GM21825 (cell line): ENCODE data around the gene IWS1.

Experiments
- ATAC-seq: cut with Tn5 transposase; IDR thresholded peaks from one replicate; pipeline ENCODE4 v1.9.1; 2021; ENCODE audit warnings: mild to moderate bottlenecking, moderate library complexity; ENCODE audit not compliant: unreplicated experiment

Gene IWS1

DNA sequence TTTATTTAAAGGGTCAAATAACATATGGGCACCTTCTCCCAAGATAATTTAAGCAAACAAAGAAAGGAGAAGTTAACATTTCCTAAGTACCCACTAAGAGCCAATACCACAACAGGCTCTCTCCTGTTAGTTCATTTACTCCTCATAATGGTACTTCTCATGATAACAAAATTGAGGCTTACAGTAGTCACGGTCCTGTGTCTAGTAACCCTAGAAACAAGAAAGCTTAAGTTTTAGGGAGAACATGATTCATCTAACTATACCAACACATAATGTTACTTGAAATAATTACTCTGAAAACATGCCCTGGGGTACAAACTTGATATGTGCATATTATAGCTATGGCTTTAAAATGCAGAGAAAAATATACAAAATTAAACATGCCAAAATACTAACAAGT is 19.8 kb downstream of the IWS1 start:
- ATAC-seq: no peak

DNA sequence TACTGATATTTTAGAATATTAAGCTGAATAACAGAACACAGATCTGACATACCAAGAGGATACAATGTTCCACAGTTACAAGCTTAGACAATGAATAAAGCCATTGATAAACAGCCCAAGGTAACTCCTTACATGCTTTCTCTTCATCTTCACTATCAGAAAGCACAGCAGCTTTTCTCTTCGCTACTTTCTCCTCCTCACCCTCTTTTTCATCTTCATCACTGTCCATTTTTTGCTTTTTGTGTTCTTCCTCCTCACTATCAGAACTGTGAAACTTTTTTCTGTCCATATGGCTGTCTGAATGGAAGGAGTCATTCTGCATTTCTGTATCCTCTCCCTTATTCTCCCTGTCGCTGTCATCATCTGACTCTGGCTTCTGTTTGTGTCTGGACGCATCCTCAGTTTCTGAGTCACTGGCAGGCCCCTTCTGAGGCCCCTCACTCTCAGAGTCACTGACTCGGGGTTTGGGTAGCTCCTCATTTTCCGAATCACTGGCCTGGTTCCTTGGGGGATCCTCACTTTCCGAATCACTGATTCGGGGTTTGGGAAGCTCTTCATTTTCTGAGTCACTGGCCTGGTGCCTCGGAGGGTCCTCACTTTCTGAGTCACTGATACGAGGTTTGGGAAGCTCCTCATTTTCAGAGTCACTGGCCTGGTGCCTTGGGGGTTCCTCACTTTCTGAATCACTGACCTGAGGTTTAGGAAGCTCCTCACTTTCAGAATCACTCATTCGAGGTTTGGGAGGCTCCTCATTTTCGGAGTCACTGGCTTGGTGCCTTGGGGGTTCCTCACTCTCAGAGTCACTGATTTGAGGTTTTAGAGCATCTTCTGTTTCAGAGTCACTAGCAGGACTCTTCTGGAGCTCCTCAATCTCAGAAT is 21.5 kb downstream of the IWS1 start:
- ATAC-seq: no peak

DNA sequence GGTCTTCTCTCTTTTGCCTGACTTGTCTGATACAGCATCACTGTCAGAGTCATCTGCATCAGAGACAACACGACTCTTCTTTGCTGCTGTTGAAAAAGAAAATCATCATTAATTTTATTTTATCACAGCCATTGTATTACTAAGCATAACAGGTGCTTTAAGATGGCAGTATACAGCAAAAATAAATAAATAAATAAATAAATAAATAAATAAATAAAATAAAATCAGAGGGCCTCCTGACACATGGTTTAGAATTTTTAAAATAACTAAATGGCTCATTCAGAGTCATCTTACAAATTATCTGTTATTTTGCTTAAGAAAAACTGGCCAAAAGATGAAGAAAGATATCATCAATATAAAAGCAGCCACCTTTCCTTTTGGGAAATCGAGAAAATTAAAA is 22.8 kb downstream of the IWS1 start:
- no peak for ATAC-seq

DNA sequence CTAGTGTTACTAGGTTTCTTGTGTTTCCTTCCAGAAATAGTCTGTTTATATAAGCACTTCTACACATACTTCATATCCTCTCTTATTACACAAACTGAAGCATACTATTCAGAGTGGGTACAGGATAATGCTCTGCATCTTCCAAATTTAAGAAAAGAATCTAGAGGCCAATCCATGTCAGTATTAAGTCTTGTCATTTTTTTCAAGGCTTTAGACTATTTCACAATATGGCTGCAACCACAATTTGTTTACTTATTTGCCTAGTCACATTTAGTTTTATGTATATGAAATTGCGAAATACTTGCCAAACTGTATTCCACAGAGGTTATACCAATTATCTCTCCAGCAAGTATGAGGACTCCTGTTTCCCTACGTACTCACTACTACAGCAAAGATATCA is 27.9 kb downstream of the IWS1 start:
- ATAC-seq: no peak

DNA sequence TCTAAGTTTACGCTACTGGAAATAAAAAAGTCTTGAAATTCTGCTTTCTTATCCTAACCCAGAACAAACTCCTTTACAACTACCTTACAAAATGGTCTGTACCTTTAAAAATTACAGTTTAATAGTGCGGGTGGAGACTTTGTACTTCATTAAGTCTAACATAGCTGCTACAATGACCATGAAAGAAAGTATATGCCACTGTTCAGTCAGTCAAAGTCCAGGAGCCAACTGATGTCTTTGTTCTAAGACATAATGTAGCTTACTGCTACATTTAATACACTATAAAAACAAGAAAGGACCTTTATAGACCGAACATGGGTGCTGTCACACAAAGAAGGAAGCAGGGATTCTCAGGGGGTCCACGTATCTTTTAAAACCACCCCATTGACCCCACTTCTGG is 36.0 kb downstream of the IWS1 start:
- ATAC-seq: no peak

DNA sequence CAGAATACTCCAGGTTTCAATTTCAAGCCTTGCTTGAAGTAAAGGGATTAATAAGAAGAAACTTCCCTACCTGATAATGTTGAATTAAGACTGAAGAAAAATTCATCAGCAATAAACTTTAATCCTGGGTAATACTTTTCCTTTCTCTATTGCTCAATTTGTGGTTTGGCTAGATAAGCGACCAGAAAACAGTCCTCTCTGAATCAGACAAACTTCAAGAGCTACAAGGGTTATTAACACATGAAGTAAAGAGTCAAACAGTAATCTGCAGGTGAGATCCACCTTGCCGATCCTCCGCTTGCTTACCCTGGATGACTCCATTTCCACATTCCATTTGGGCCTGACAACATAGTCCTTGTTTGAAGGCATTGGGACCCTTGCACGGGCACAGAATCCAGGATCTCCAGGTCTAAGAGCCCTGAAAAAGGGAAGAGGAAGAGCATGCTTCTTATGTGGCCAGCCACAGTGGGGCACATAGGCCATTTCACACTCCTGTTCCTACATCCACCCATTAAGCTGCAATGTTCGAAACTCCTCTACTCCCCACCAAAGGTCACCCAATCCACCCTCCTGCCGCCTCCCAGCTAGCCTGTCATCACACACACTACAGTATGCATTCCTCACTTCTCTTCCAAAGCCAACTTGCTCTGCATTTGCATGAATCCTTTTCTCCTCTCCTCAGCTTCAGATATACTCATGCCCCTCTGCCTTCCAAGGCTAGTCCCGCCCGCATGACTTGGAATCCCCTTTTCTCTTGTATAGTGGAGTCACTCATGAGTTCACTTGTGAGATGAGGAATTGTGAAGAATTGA is 39.8 kb downstream of the IWS1 start:
- no peak for ATAC-seq

DNA sequence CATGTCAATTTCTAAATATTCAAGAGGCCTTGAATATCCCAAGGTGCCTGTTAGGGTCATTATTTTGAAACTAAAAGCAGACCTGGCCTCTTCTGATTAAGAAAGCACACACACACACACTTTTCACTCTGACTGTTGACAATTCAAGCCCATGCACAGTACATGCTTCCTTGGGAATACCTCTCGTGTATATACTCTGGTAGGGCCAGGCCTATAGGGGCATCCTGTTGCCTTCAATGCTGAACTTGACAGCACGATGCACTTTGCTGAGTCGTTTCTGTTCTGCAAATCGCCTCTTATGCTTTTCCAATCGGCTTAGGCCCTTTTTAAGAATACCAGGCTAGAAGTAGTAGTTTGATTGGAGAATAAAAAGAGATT is 40.6 kb downstream of the IWS1 start:
- ATAC-seq: no peak

DNA sequence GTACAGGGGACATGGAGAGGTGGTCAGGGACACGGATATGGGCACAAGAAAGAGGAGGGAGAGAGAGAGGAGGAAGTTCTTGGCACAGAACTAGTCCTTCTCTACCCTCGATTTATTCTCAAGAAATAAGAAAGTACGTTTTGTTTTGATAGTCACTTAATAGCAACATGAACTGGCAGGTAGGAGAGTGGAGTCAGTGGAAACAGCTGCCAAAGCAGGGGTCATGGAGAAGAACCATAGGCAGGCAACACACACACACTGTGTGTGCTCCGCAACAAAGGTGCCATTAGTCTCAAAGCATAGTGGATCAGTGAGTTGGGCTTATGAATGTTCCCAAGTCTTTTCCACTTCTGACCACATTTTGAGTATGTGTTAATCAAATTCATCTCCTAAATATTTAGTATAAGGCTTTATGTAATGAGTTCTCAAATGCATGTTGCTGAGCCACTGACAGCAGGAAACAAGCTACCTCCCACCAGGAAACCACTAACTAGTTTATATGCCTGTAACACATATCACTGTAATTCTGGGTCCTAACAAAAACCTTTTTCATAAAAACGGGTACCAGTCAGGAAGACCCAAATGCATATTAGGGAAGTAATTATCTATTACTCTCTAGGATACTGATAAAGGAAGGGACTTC is 41.1 kb downstream of the IWS1 start:
- ATAC-seq: no peak

DNA sequence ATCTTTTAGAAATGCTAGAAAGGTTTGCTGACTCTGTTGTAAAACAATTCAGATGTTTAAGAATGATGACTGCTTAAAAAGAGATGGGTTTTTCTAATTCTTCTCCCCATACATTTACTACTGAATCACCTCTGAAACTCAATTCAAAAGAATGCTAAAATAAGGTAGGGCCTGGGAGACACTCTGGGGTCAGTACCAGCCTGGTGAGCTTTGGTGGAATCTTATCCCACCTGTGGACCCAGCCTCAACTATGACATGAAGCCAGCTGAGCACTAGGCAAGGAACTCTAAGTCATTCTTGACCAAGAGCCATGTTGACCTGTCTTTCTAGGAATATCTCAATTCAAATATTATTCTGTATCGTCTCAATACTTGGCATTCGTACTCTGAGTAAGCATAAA is 44.3 kb downstream of the IWS1 start:
- ATAC-seq: no peak

DNA sequence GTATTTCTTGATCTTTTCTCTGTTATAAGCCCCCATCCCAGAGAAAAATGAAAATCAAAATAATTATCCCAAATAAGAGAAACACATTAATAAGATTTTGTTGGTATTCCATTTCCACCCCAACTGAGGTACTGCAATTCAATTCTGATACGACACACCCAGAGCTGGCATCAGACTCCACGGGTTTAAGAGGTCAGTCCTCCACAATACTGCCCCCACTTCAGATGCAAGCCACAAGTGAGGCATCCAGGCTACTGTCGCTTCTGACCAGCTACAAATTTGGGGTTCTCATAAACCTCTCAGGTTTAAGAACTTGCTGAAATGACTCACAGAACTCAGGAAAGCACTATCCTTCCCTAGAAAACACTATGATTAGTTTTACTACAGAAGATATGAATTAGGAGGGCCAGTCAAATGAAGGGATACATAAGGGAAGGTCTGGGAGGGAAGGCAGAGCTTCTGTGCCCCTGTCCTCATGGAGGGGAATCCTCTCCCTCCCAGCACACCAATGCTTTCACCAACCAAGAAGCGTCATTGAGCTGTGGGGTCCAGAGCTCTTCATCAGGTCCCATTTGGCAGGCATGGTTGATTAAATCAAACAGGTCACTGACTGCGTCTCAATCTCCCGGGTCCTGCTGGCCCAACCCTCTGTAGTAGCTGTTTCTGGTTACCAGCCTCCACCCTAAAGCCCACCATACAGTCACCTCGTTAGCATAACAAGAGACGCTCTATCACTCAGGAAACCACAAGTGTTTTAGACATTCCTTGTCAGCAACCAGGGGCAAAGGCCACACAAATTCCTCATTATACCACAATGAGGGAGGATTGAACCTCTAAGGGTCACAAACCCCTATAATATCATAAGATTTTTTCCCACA is 46.2 kb downstream of the IWS1 start:
- no peak for ATAC-seq

DNA sequence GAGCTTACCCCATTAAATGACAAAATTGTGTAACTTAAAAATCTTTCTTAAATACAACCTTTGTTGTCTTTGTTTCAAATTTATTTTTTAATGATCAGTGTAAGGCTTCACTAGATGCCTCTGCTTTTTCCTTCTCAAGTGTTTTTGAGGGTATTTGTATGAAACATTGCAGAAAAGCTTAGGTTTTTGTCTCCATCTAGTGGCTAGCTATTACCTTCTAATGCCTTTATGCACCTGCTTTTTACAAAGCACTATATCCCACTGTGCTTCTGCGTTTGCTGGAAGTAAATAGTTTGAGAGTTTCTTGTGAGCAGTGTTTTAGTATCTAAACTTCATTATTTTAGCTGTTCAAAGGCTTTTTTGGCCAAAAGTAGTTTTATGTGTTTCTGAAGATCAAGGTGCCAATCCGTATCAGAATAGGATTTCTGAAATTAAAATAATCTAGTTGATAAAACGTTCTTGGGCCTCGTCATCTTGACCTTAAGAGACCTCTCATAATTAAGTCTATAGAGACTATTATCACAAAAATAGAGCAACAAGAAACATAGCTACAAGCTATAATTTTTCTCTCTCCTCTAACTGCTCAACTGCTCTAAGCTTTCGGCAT is 47.0 kb downstream of the IWS1 start:
- no peak for ATAC-seq

DNA sequence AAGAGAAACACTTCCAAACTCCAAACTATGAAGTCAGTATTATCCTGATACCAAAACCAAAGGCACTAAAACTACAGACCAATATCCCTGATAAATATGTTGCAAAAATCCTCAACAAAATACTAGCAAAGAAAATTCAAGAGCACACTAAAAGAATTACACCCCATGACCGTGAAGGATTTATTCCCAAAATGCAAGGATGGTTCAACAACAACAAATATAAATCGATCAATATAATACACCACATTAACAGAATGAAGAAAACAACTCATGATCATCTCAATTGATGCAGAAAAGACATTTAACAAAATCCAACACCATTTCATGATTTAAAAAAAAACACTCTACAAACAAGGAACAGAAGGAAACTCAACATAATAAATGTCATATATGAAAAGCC is 50.5 kb downstream of the IWS1 start:
- ATAC-seq: no peak

DNA sequence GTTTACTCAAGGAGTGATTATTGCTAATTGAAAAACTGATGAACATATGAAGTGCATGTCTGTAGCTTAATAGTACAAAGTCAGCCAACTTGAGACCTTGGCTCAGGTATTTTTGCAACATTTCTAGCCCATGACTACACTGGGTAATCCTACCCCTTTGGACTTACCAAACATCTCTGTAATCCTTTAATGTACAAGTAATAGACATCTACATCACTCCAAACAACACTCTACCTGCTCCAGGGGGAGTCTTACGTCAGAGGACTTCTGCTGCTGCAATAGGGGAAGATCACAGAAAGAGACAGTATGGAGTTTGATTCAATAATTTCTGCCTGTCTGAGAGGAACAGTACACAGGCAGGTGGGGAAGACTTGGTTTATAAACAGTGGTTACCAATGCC is 54.0 kb downstream of the IWS1 start:
- no peak for ATAC-seq

DNA sequence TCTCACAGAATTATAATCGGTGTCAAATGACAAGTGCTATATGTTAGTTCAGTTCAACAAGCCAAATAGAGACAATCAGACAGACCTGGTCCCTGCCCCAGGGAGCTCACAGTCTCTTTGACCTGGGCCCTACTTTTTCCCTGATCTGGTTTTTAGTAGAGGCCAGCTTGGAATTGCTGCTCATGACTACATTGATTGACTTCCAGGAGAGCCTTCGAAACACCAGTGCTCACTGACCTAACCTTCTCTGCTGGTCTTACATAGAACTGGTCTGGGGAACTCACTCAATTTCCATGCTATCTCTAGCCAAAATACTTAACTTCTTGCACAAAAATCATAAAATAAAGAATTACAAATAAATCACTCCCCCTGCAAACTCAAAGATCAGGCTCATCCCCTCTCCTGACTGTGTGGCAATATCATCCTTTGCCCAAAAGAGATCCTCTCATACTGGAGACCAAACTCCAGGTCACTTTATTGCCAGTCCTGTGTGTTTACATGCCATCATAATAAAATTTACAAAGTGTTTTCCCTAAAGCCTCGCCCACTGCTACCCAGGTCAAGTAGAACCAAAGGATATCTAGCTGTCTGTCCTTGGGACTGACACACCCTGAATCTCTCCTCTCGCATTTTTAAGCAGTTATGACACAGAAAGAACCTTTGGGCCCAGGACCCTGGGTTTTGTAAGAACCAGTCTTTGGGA is 54.9 kb downstream of the IWS1 start:
- ATAC-seq: no peak

DNA sequence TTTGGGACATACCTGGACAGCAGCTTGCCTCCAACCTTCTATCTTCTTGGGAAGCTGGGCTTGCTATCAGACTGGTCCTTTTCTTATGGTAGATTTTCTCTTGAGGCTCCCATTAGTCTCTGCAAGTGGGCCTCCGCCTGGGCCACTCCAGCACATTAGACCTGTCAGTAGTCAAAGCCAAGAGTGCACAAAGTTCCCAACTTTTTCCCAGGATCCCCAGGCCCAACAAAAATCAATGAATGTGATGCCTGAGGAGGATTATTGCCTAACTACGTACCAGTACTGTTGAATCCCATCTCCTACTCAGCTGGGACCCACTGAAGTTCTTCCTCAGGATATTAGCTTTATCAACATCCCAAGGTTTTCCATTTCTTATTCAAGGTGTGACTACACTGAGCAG is 56.3 kb downstream of the IWS1 start:
- no peak for ATAC-seq

DNA sequence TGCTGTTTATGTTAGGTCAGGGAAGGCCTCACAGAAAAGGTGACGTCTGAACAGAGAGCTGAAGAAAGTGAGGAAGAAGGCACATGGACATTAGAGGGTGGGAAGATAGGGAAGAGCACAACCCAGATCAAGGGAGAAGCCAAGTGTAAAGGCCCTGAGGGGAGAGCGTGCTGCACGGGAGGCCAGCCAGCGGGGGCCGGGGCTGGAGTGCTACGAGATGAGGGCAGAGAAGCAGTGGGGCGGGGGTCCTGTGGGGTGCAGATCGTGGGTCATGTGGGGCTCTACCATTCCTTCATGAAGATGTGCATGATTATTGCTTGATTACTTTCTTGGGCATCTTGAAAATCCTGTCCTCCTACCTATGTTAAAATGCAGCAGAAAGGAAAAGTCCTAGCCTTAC is 57.2 kb downstream of the IWS1 start:
- ATAC-seq: no peak

DNA sequence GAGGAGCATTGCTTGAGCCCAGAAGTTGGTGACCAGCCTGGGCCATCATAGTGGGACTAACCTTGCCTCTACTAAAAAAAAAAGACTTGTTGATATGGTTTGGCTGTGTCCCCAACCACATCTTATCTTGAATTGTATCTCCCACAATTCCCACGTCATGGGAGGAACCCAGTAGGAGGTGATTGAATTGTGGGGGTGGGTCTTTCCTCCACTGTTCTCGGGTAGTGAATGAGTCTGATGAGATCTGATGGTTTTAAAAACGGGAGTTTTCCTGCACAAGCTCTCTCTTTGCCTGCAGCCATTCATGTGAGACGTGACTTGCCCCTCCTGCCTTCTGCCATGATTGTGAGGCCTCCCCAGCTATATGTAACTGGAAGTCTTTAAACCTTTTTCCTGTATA is 61.0 kb downstream of the IWS1 start:
- ATAC-seq: no peak

DNA sequence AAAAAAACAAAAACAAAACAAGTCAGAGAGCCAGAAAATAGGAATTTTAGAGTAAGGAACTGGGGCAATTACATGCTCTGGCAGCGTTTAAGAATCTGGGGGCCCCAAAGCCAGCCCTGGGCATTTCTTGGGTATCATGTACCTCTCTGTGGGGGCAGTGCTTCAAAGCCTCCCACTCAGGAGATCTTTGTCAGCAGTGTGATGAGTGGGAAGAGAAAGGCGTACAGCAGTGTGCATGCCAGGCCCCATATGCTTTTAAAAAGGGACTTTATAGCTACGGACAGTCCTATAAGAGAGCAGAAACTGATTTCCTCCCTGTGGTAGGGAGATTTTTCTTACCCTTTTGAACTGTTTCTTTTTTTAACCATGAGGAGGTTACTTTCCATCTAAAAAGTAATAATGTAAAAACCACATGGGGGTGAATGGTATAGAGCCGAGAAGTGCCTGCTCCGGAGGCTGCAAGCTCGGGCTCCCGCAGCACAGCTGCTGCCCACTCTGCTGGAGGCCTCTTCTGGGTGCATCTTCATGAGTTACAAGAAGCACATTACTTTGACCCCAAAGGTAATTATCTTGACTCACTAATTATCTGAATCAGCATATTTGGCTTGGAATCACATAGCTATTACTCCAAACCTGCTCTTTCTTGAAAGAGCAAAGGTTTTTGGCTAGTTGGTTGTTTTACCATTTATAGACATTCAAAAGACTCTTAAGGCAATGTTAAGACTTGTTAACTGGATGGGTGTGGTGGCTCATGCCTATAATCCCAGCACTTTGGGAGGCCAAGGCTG is 61.6 kb downstream of the IWS1 start:
- no peak for ATAC-seq
